Amniotic stem cell (primary cell): Measurements from ENCODE around the gene KIF18B.
A peak's percentile ranks its signal among the peaks of the same experiment; 100 is the strongest.

Experiments
- DNase-seq: peaks from one replicate; lab custom pipeline; 2025; lab: John Stamatoyannopoulos, UW

The KIF18B gene

GRCh38 chr17:44905006-44906000, 42.3 kb downstream of the KIF18B start:
- no peak for DNase-seq

GRCh38 chr17:44904001-44904984, 43.3 kb downstream of the KIF18B start:
- no peak for DNase-seq

- no peak for DNase-seq
Observed at GRCh38 chr17:44903012-44903685, 44.4 kb downstream of the KIF18B start.

GRCh38 chr17:44902135-44902760, 45.3 kb downstream of the KIF18B start:
- no peak for DNase-seq

GRCh38 chr17:44901411-44901921, 46.1 kb downstream of the KIF18B start:
- peak; percentile 53 for DNase-seq

- DNase-seq: peak; percentile 17
Observed at GRCh38 chr17:44900894-44901293, 46.7 kb downstream of the KIF18B start.

GRCh38 chr17:44899074-44899782, 48.3 kb downstream of the KIF18B start, which contains the start of gene EFTUD2:
Gene EFTUD2, minus strand, starts transcription at chr17:44899445. Its CDS starts 4,924 bp downstream, at chr17:44894521.
- peak; percentile 73 for DNase-seq

GRCh38 chr17:44898768-44899073, 48.9 kb downstream of the KIF18B start:
- DNase-seq: no peak

- no peak for DNase-seq
Observed at GRCh38 chr17:44894642-44895041, 52.9 kb downstream of the KIF18B start.

GRCh38 chr17:44892250-44892649, 55.3 kb downstream of the KIF18B start:
- DNase-seq: no peak

- no peak for DNase-seq
Observed at GRCh38 chr17:44889003-44889402, 58.6 kb downstream of the KIF18B start.

- DNase-seq: no peak
Observed at GRCh38 chr17:44887971-44888954, 59.3 kb downstream of the KIF18B start.

- no peak for DNase-seq
Observed at GRCh38 chr17:44887016-44887415, 60.6 kb downstream of the KIF18B start.

- DNase-seq: no peak
Observed at GRCh38 chr17:44884941-44885340, 62.6 kb downstream of the KIF18B start.

GRCh38 chr17:44881145-44881544, 66.4 kb downstream of the KIF18B start:
- no peak for DNase-seq

- DNase-seq: no peak
Observed at GRCh38 chr17:44880062-44880461, 67.5 kb downstream of the KIF18B start.

- DNase-seq: no peak
Observed at GRCh38 chr17:44879376-44879775, 68.2 kb downstream of the KIF18B start.

- peak; percentile 40 for DNase-seq
Observed at GRCh38 chr17:44878627-44879221, 68.8 kb downstream of the KIF18B start.

GRCh38 chr17:44877121-44877520, 70.5 kb downstream of the KIF18B start:
- DNase-seq: no peak
